DND-41 (cell line): ENCODE data around the gene FHDC1.

Experiments
- ATAC-seq: fragments of 200-7000 bp; cut with Tn5 transposase; 3 replicates; pipeline ENCODE4 v1.9.1; 2021; ENCODE audit warnings: low read depth; ENCODE audit not compliant: insufficient read depth
- DNase-seq: peaks from one replicate; pipeline ENCODE4 v3.0.0-alpha.2; 2020
- H2AFZ ChIP-seq: 2 replicates; pipeline ENCODE4 v1.6.0; 2012; ENCODE audit warnings: low read depth, low read length
- H3K27ac ChIP-seq: 2 replicates; pipeline ENCODE4 v1.5.1; 2012; ENCODE audit warnings: low read length, inconsistent platforms
- H3K27me3 ChIP-seq: fragments of 200-600 bp; sonication (generic); 2 replicates; pipeline ENCODE4 v1.6.0; 2012; ENCODE audit warnings: low read length, mild to moderate bottlenecking, inconsistent platforms; ENCODE audit not compliant: insufficient read depth, poor library complexity
- H3K36me3 ChIP-seq: 2 replicates; pipeline ENCODE4 v1.5.1; 2012; ENCODE audit warnings: low read length, inconsistent platforms; ENCODE audit not compliant: insufficient read depth
- H3K4me1 ChIP-seq: 2 replicates; pipeline ENCODE4 v1.5.1; 2012; ENCODE audit warnings: mild to moderate bottlenecking, low read length; ENCODE audit not compliant: insufficient read depth
- H3K4me2 ChIP-seq: 2 replicates; pipeline ENCODE4 v1.6.0; 2012; ENCODE audit warnings: mild to moderate bottlenecking, moderate library complexity, low read length, inconsistent platforms; ENCODE audit not compliant: insufficient read depth
- H3K4me3 ChIP-seq, 2 experiments: fragments of 200-600 bp in 1 of 2; shearing (Covaris generic) in 1 of 2; 2 replicates each; pipeline ENCODE4 v1.5.1; 2012 to 2016; ENCODE audit warnings: inconsistent platforms in 2 of 2, low read length in 2 of 2, mild to moderate bottlenecking in 2 of 2, low read depth in 1 of 2, moderate library complexity in 1 of 2
- H3K79me2 ChIP-seq: 2 replicates; pipeline ENCODE4 v1.6.0; 2012; ENCODE audit warnings: low read length, inconsistent platforms; ENCODE audit not compliant: insufficient read depth
- H3K9ac ChIP-seq: 2 replicates; pipeline ENCODE4 v1.6.0; 2012; ENCODE audit warnings: low read depth, mild to moderate bottlenecking, inconsistent platforms, low read length, moderate library complexity
- H3K9me3 ChIP-seq: 2 replicates; pipeline ENCODE4 v1.5.1; 2012; ENCODE audit warnings: low read length, moderate library complexity, mild to moderate bottlenecking, inconsistent platforms; ENCODE audit not compliant: insufficient read depth, severe bottlenecking
- H4K20me1 ChIP-seq: 2 replicates; pipeline ENCODE4 v1.6.0; 2012; ENCODE audit warnings: low read length; ENCODE audit not compliant: insufficient read depth
- EZH2 ChIP-seq: IDR thresholded peaks from 3 replicates; pipeline ENCODE4 v1.6.1; 2012; ENCODE audit warnings: borderline replicate concordance, low read depth, mild to moderate bottlenecking, moderate library complexity, low read length, inconsistent platforms; ENCODE audit not compliant: severe bottlenecking
- TF ChIP-seq, protein P1 (sequence below): IDR thresholded peaks from 2 replicates; pipeline ENCODE4 v1.5.1; 2012; ENCODE audit warnings: borderline replicate concordance, low read length, moderate library complexity, mild to moderate bottlenecking; ENCODE audit not compliant: poor library complexity, severe bottlenecking; ENCODE audit errors: extremely low read depth

FHDC1 gene

DNA sequence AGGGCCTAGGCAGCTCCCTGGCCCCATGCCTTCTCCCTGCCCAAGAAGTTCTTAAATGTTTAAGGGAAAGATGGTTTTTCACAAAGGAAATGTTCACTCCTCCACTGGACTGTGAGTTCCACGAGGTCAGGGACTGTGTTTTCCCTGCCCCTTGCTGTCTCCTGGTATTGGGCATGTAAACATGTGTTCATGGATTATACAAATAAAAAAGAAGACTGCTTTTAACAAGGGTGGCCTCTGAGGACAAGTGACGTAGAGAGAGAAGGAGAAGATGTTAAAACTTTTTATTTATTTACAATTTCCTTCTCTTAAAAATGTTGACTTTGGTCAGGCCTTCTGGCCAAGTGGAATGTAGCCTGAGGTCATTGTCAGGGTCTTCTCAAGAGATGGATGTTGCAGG lies 66.0 kb downstream of the FHDC1 start:
- Histone ChIP-seq H3K9me3 (no peaks in the 10 kb centered on the region), H3K27me3 (peaks cover 3% of the 10 kb centered on the region), H4K20me1 (no peaks in the 10 kb centered on the region), H2AFZ (no peak overlapping the region), H3K4me1 (no peaks in the 10 kb centered on the region), H3K4me3 (no peak overlapping the region), H3K27ac (no peak overlapping the region), H3K79me2 (no peaks in the 10 kb centered on the region), H3K36me3 (no peaks in the 10 kb centered on the region), H3K9ac (no peak overlapping the region), H3K4me2 (no peak overlapping the region)
- DNase-seq (no peak), ATAC-seq (no peak)
- TF ChIP-seq EZH2, result no peak
- TF ChIP-seq, protein P1, sequence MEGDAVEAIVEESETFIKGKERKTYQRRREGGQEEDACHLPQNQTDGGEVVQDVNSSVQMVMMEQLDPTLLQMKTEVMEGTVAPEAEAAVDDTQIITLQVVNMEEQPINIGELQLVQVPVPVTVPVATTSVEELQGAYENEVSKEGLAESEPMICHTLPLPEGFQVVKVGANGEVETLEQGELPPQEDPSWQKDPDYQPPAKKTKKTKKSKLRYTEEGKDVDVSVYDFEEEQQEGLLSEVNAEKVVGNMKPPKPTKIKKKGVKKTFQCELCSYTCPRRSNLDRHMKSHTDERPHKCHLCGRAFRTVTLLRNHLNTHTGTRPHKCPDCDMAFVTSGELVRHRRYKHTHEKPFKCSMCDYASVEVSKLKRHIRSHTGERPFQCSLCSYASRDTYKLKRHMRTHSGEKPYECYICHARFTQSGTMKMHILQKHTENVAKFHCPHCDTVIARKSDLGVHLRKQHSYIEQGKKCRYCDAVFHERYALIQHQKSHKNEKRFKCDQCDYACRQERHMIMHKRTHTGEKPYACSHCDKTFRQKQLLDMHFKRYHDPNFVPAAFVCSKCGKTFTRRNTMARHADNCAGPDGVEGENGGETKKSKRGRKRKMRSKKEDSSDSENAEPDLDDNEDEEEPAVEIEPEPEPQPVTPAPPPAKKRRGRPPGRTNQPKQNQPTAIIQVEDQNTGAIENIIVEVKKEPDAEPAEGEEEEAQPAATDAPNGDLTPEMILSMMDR, result no peak

DNA sequence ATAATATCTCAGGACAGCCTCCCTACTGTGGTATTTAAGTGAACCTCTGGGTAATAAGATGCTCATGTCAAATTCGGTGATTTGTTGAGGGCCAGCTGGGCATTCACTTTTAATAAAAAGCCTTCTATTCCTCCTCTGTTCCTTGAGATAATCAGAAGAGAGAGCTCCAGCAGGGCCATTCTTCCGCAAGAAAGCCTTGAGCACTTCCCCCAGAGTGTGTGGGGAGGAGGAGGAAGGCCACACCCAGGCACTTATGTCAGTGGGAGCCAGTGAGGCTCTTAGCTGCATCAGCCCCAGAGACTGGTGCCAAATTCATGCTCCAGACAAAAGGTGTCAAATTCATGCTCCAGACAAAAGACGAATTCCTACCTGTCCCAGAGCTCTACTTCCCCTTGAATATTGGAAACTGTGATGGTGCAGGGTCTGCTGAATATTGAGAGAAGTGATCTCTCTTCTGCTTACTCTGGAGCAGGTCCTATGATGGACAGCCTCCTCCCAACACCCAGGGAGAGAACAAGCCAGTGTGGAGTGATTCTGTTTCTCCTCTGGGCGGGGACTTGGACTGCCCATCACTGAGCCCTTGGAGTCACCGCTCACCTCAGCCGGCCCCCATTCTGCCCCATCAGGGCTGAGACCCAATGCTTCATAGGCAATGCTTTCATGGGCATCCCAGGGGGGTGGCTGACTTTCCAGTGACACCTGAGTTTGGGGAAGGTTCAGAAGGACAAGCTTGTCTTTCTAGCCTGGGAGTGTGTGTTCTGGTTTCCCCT lies 68.1 kb downstream of the FHDC1 start:
- Histone ChIP-seq H3K36me3 (no peaks in the 10 kb centered on the region), H3K9ac (no peak overlapping the region), H2AFZ (no peak overlapping the region), H3K79me2 (no peaks in the 10 kb centered on the region), H3K4me1 (no peaks in the 10 kb centered on the region), H3K27me3 (peaks cover 2% of the 10 kb centered on the region), H3K4me3 (no peak overlapping the region), H3K4me2 (no peak overlapping the region), H3K27ac (no peak overlapping the region), H3K9me3 (no peaks in the 10 kb centered on the region), H4K20me1 (no peaks in the 10 kb centered on the region)
- TF ChIP-seq EZH2, result no peak
- TF ChIP-seq, protein P1, result no peak
- DNase-seq (no peak), ATAC-seq (no peak)

DNA sequence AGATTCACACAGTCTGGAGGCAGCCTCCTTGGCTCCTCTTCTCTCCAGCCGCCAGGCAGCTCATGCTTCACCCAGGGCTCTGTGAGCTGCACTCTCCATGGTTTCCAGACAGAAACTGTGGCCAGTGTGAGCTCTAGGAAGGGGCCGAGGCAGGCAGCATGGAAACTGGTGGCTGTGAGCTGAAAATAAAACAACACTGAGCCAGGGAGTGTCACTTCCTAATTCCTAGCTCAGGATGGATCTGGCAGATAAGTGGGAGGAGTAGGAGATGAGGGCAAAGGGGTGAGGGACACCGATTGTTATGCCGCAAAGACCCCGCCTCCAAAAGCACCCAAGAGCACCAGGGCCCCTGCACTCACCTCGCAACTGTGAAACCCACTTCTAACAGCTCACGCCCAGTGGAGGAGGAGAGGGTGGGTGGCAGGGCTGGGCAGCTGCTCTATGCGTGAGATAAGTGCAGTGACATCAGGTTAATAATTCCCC lies 69.8 kb downstream of the FHDC1 start:
- H3K9ac ChIP-seq, result no peak overlapping the region
- H3K36me3 ChIP-seq, result no peaks in the 10 kb centered on the region
- H3K27ac ChIP-seq, result no peak overlapping the region
- H4K20me1 ChIP-seq, result no peaks in the 10 kb centered on the region
- H3K4me1 ChIP-seq, result no peaks in the 10 kb centered on the region
- H3K4me3 ChIP-seq, result no peak overlapping the region
- H2AFZ ChIP-seq, result no peak overlapping the region
- H3K4me2 ChIP-seq, result no peak overlapping the region
- DNase-seq (peak; percentile 7), ATAC-seq (0 out of 3 replicates have a peak, but pooled peaks have one; percentile 44)
- no peak for TF ChIP-seq EZH2
- TF ChIP-seq, protein P1, result no peak
- H3K27me3 ChIP-seq, result no peaks in the 10 kb centered on the region
- no peaks in the 10 kb centered on the region for H3K79me2 ChIP-seq
- H3K9me3 ChIP-seq, result no peaks in the 10 kb centered on the region
